ENCODE results near the gene FAM13C. TPM values are rescaled to one million over a fixed set of nuclear protein-coding genes. Genes with fewer than 3 reads are reported as not detected.

The FAM13C gene
- total RNA-seq, 2 experiments from 2014 or later = not detected

GRCh38 chr10:59272061-59272460 lies 90.3 kb downstream of the FAM13C start:
- no peak for DNase-seq
- Mint-ChIP-seq H3K9me3 (ENCODE audit: low read depth) (peaks cover 1% of the 10 kb centered on the region), H3K27me3 (no peaks in the 10 kb centered on the region), H3K4me3 (no peak overlapping the region), H3K36me3 (no peaks in the 10 kb centered on the region), H3K27ac (no peak overlapping the region), H3K4me1 (no peaks in the 10 kb centered on the region)
- CTCF ChIA-PET = no interaction called here
- ATAC-seq = no peak

DNA sequence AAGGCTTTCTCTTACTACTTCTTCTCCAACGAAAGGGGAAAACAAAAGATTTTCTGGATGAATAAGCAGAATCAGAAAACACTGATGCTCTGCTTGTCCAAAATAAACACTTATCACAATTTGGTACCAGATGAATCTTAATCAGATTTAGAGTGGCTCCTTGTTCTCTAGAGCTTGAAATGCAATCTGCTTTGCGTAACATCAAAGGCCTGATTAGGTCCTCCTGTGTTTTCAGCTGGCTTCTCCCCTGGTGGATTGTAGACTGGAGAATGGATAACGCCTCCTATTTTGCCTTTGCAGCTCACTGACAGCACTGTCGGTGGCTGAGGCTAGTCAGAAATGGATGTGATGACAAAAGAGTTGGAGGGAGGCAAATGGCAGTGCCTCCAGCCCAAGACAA lies 91.2 kb downstream of the FAM13C start:
- CTCF ChIA-PET = no interaction called here

DNA sequence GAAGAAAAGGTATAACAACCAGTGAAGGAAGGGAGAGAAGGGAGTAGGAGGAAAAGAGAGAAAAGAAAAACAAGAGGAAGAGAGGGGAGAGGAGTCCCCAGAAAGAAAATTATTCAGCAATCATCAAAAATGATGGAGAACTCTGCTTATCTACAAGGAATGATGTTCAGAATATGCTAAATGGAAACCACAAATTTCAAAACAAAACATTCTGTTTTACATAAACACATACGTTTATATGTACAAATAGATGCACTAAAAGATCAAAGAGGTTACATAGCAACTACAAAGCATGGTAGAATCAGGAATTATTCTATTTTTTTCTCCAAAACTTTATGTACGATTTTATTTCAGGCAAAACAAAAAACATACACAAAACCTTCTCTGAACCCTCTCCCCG lies 91.9 kb downstream of the FAM13C start:
- ATAC-seq (no peak), DNase-seq (no peak)
- no peak overlapping the region for H3K4me3 Mint-ChIP-seq
- no peak overlapping the region for H3K27ac Mint-ChIP-seq
- H3K4me1 Mint-ChIP-seq = no peaks in the 10 kb centered on the region
- H3K9me3 Mint-ChIP-seq (ENCODE audit: low read depth) = peaks cover 1% of the 10 kb centered on the region
- H3K27me3 Mint-ChIP-seq = no peaks in the 10 kb centered on the region
- no peaks in the 10 kb centered on the region for H3K36me3 Mint-ChIP-seq
- CTCF ChIA-PET = no interaction called here

More for the DNA sequence above, 91.2 kb downstream of the FAM13C start:
- Mint-ChIP-seq H3K36me3 (no peaks in the 10 kb centered on the region), H3K27me3 (no peaks in the 10 kb centered on the region), H3K4me3 (no peak overlapping the region), H3K9me3 (ENCODE audit: low read depth) (peaks cover 1% of the 10 kb centered on the region), H3K4me1 (no peaks in the 10 kb centered on the region), H3K27ac (no peak overlapping the region)
- no peak for DNase-seq
- no peak for ATAC-seq

- Mint-ChIP-seq H3K9me3 (ENCODE audit: low read depth) (peaks cover 4% of the 10 kb centered on the region), H3K4me3 (no peak overlapping the region), H3K36me3 (no peaks in the 10 kb centered on the region), H3K4me1 (no peaks in the 10 kb centered on the region), H3K27me3 (no peaks in the 10 kb centered on the region), H3K27ac (no peak overlapping the region)
- CTCF ChIA-PET = no interaction called here
- no peak for ATAC-seq
- DNase-seq = no peak
Measured at GRCh38 chr10:59269651-59270050, 92.7 kb downstream of the FAM13C start.

GRCh38 chr10:59268460-59268859 lies 93.9 kb downstream of the FAM13C start:
- no peaks in the 10 kb centered on the region for H3K27me3 Mint-ChIP-seq

GRCh38 chr10:59266321-59266720 lies 96.0 kb downstream of the FAM13C start:
- Mint-ChIP-seq H3K27me3 (no peaks in the 10 kb centered on the region), H3K4me1 (no peaks in the 10 kb centered on the region), H3K4me3 (no peak overlapping the region), H3K27ac (no peak overlapping the region), H3K36me3 (no peaks in the 10 kb centered on the region), H3K9me3 (ENCODE audit: low read depth) (peaks cover 3% of the 10 kb centered on the region)
- CTCF ChIA-PET = no interaction called here
- DNase-seq (no peak), ATAC-seq (no peak)

More at GRCh38 chr10:59268460-59268859, 93.9 kb downstream of the FAM13C start:
- peaks cover 4% of the 10 kb centered on the region for H3K9me3 Mint-ChIP-seq (ENCODE audit: low read depth)
- H3K4me1 Mint-ChIP-seq = no peaks in the 10 kb centered on the region
- CTCF ChIA-PET = no interaction called here
- H3K36me3 Mint-ChIP-seq = no peaks in the 10 kb centered on the region
- H3K4me3 Mint-ChIP-seq = no peak overlapping the region
- no peak for ATAC-seq
- no peak for DNase-seq
- no peak overlapping the region for H3K27ac Mint-ChIP-seq

DNA sequence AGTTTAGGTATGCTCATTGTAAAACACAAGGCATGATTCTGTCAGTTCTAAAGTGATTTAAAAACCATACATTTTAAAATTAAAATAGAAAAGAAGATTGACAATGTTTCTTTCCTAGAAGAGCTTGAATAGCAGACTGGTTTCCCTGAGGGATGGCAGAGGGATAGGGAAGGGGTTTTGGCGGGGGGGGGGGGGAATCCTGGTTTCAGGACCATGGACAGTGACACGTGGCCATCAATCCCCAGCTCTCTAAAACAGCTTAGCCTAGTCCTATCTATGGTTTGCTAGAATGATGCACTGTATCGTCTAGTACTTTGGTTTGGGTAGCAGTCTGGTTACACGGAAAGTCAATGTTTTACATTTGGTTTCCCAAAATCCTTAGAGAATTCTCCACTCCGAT lies 97.2 kb downstream of the FAM13C start:
- DNase-seq (no peak), ATAC-seq (no peak)
- Mint-ChIP-seq H3K27ac (no peak overlapping the region), H3K36me3 (no peaks in the 10 kb centered on the region), H3K4me1 (no peaks in the 10 kb centered on the region), H3K9me3 (ENCODE audit: low read depth) (peaks cover 3% of the 10 kb centered on the region), H3K27me3 (no peaks in the 10 kb centered on the region), H3K4me3 (no peak overlapping the region)
- CTCF ChIA-PET = no interaction called here

- ATAC-seq (no peak), DNase-seq (no peak)
- Mint-ChIP-seq H3K27me3 (no peaks in the 10 kb centered on the region), H3K4me1 (no peaks in the 10 kb centered on the region), H3K9me3 (ENCODE audit: low read depth) (no peaks in the 10 kb centered on the region), H3K36me3 (no peaks in the 10 kb centered on the region), H3K4me3 (no peak overlapping the region), H3K27ac (no peak overlapping the region)
- CTCF ChIA-PET = no interaction called here
Measured at GRCh38 chr10:59258890-59259289, 103.5 kb downstream of the FAM13C start.

DNA sequence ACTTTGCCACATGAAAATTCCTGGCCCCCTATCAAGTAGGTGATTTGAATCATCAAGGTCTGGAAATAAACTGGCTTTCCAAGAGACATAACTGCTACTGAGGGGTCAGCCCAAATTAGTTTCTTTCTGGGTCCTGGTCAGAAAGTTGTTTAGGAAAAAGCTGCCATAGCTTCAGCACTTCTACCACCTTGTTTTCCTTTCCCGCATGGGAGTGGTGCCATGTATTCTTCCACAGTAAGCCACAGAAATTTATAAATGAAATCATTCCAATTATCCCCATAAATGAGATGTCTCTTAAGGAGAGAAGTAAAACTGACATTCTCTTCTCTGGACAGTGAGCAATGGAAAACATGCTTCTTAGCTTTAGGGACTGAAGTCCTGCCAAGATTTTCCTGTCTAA lies 105.1 kb downstream of the FAM13C start:
- H3K4me1 Mint-ChIP-seq = no peaks in the 10 kb centered on the region
- DNase-seq = no peak
- CTCF ChIA-PET = no interaction called here
- no peaks in the 10 kb centered on the region for H3K9me3 Mint-ChIP-seq (ENCODE audit: low read depth)
- no peaks in the 10 kb centered on the region for H3K27me3 Mint-ChIP-seq
- ATAC-seq = no peak
- H3K27ac Mint-ChIP-seq = no peak overlapping the region
- H3K36me3 Mint-ChIP-seq = no peaks in the 10 kb centered on the region
- H3K4me3 Mint-ChIP-seq = no peak overlapping the region

DNA sequence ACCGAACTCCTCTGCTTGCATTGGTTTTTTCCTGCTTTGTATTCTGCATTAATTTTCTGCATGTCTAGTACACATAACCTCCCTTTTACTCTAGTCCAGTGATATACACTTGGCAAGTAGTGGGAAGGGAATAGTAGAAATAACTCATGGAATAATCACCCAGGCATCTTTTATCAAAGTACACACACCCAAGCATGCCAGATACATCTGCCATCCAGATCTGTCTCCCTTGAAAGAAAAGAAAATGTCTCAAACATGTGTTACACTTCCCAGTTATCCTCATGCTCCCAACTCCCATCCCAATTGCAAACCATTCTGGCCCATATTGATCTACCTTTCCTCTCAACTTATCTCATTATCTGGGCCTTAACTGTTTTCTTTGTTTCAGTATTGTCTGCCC lies 106.9 kb downstream of the FAM13C start:
- ATAC-seq (no peak), DNase-seq (no peak)
- Mint-ChIP-seq H3K4me3 (no peak overlapping the region), H3K9me3 (ENCODE audit: low read depth) (no peaks in the 10 kb centered on the region), H3K4me1 (no peaks in the 10 kb centered on the region), H3K36me3 (no peaks in the 10 kb centered on the region), H3K27ac (no peak overlapping the region), H3K27me3 (no peaks in the 10 kb centered on the region)
- CTCF ChIA-PET = no interaction called here

- no peaks in the 10 kb centered on the region for H3K27me3 Mint-ChIP-seq
- ATAC-seq = no peak
- H3K36me3 Mint-ChIP-seq = no peaks in the 10 kb centered on the region
- CTCF ChIA-PET = interaction anchor here (0.7 kb wide), 1 partner anchor 11 kb away, joined by 3 read pairs; no protein-coding TSS in a partner anchor
- no peaks in the 10 kb centered on the region for H3K9me3 Mint-ChIP-seq (ENCODE audit: low read depth)
- DNase-seq = no peak
- H3K27ac Mint-ChIP-seq = no peak overlapping the region
- no peak overlapping the region for H3K4me3 Mint-ChIP-seq
- H3K4me1 Mint-ChIP-seq = no peaks in the 10 kb centered on the region
Measured at GRCh38 chr10:59252491-59252890, 109.9 kb downstream of the FAM13C start.

GRCh38 chr10:59245686-59246085 lies 116.7 kb downstream of the FAM13C start:
- H3K36me3 Mint-ChIP-seq = no peaks in the 10 kb centered on the region
- no peaks in the 10 kb centered on the region for H3K4me1 Mint-ChIP-seq
- DNase-seq (no peak), ATAC-seq (no peak)
- no peaks in the 10 kb centered on the region for H3K27me3 Mint-ChIP-seq
- H3K9me3 Mint-ChIP-seq (ENCODE audit: low read depth) = no peaks in the 10 kb centered on the region
- H3K4me3 Mint-ChIP-seq = no peak overlapping the region
- no peak overlapping the region for H3K27ac Mint-ChIP-seq
- CTCF ChIA-PET = no interaction called here

DNA sequence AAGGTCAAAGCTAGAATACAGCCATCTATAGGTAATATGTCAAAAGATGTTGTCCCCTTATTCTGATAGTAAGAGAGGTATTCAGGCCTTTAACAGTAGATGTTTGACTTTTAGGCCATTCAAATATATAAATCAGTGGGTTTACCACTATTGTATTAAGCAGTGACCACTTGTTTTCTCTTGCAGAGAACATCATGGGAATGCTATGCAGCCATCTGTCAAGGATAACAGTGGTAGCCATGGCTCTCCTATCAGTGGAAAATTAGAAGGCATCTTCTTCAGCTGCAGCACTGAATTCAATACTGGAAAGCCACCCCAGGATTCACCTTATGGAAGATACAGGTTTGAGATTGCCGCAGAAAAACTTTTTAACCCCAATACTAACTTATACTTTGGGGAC lies 117.5 kb downstream of the FAM13C start:
- ATAC-seq (no peak), DNase-seq (no peak)
- no peaks in the 10 kb centered on the region for H3K27me3 Mint-ChIP-seq
- no peaks in the 10 kb centered on the region for H3K9me3 Mint-ChIP-seq (ENCODE audit: low read depth)
- no peaks in the 10 kb centered on the region for H3K36me3 Mint-ChIP-seq
- no peak overlapping the region for H3K27ac Mint-ChIP-seq
- H3K4me1 Mint-ChIP-seq = no peaks in the 10 kb centered on the region
- H3K4me3 Mint-ChIP-seq = no peak overlapping the region
- CTCF ChIA-PET = no interaction called here

DNA sequence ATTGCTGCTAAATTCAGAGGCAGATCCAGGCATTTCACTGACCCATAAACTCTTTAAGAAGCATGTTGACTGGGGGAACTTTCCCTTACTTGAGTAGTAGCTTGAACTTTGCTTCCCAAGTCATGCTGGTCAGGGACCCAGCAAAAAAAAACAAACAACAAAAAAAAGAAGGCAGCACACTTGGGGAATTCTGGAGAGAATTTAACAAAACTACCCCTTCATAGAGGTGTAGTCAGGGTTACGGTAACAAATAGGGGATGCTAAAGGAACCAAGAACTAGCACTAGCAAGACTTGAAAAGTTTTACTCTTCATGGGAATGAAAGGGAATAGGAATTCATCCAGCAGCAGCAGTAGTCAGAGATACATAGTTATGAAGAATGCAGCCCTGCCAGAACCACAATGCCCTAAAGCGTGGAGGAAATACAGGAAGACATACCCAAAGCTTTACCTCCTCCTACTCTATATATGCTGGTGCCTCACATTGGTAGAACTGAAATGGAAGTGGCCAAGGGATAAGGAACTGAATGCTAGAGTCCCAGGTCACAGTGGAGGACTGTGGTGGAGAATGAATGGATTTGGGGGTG lies 118.6 kb downstream of the FAM13C start:
- Mint-ChIP-seq H3K4me3 (no peak overlapping the region), H3K36me3 (no peaks in the 10 kb centered on the region), H3K9me3 (ENCODE audit: low read depth) (no peaks in the 10 kb centered on the region), H3K4me1 (no peaks in the 10 kb centered on the region), H3K27ac (no peak overlapping the region), H3K27me3 (peaks cover 3% of the 10 kb centered on the region)
- DNase-seq (no peak), ATAC-seq (no peak)
- CTCF ChIA-PET = no interaction called here

DNA sequence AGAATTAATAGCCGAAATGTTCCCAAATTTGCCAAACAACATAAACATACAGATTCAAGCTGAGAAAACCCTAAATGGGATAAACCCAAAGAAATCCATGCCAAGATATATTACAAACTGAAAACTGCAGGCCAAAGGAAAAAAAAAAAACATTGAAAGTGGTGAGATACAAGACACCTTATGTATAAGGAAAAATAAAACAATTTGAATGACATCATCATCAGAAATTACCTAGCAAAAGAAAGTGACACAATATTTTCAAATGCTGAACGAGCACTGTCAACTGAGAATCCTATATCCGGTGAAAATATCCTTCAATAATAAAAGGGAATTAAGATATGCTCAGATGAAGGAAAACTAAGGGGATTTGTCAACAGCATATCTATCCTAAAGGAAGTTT lies 119.4 kb downstream of the FAM13C start:
- peaks cover 3% of the 10 kb centered on the region for H3K27me3 Mint-ChIP-seq
- CTCF ChIA-PET = no interaction called here
- no peaks in the 10 kb centered on the region for H3K9me3 Mint-ChIP-seq (ENCODE audit: low read depth)
- DNase-seq = no peak
- no peaks in the 10 kb centered on the region for H3K4me1 Mint-ChIP-seq
- no peak overlapping the region for H3K4me3 Mint-ChIP-seq
- no peaks in the 10 kb centered on the region for H3K36me3 Mint-ChIP-seq
- no peak for ATAC-seq
- H3K27ac Mint-ChIP-seq = no peak overlapping the region
